Measurements from ENCODE around the gene GALNT16. TPM values are rescaled to one million over a fixed set of nuclear protein-coding genes. Genes with fewer than 3 reads are reported as not detected.
"Not testable (repeated sequence)": the region's sequence is repeated elsewhere in the genome, so short reads cannot be mapped to it uniquely, and the experiment has no call there.

GALNT16 gene
- total and polyA plus RNA-seq, 8 donors: 0.53 to 2.2 (median 1.6) TPM; not detected in 1

GRCh38 chr14:69288956-69289705 lies 29.2 kb downstream of the GALNT16 start:
- Histone ChIP-seq H3K4me1 (peaks cover 0 to 20% (median 17%) of the 10 kb centered on the region in 4 donors), H3K9me3 (no peaks in the 10 kb centered on the region), H3K4me3 (no peak overlapping the region), H3K27me3 (no peaks in the 10 kb centered on the region), H3K27ac (peak overlapping the region in 3 of 5 donors; percentile 7 to 65 (median 14)), H3K36me3 (no peaks in the 10 kb centered on the region)
- WGBS, 5 donors: 89 to 95% (median 91%) methylated on average over 8 to 9 of the region's 9 CpGs
- no peak for DNase-seq
- TF ChIP-seq POLR2AphosphoS5 (IDR thresholded peaks at IDR 0.05): no peak
- no peak for TF ChIP-seq POLR2A (IDR thresholded peaks at IDR 0.05)
- no peak for TF ChIP-seq CTCF (IDR thresholded peaks at IDR 0.05)
- no peak for TF ChIP-seq EP300 (IDR thresholded peaks at IDR 0.05)
- intact Hi-C loops (cut with DNase I; ENCODE audit: low total_unique reads): no loop called here

DNA sequence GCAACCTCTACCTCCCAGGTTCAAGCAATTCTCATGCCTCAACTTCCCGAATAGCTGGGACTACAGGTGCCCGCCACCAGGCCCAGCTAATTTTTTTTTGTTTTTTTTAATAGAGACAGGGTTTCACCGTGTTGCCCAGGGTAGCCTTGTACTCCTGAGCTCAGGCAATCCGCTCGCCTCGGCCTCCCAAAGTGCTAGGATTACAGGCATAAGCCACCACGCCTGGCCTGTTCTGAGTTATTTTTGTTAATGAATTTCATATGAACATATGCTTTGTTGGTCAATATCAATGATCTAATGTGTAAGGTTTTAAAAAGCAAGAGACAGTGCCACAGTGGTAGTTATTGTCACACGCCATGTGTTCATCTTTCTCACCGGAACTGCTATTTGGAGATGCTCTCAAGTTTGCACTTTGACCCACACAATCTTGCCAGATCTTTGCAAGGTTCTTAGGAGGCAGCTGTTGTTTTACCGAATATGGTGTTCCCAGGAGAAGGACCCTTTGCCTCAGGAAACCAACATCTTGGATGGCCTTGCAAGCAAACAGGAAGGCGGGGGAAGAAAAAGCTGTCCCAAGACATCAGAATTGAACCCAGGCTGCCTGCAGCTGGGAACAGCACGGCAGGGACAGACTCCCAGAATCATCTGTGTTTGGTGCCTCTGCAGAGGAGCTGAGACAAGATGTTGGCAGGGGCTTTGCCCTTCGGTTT lies 30.0 kb downstream of the GALNT16 start:
- peak overlapping the region in 3 of 5 donors; percentile 7 to 65 (median 14) for H3K27ac ChIP-seq

GRCh38 chr14:69290881-69291280 lies 30.9 kb downstream of the GALNT16 start:
- intact Hi-C loops (cut with DNase I; ENCODE audit: low total_unique reads); H3K9me3 ChIP-seq: not testable (repeated sequence)
- peaks cover 0 to 20% (median 17%) of the 10 kb centered on the region in 4 donors for H3K4me1 ChIP-seq

More for the DNA sequence above, 30.0 kb downstream of the GALNT16 start:
- peaks cover 0 to 20% (median 17%) of the 10 kb centered on the region in 4 donors for H3K4me1 ChIP-seq
- H3K27me3 ChIP-seq: no peaks in the 10 kb centered on the region
- intact Hi-C loops (cut with DNase I; ENCODE audit: low total_unique reads): no loop called here
- no peaks in the 10 kb centered on the region for H3K9me3 ChIP-seq
- WGBS, 5 donors: 78 to 86% (median 81%) methylated on average over 13 of the region's 13 CpGs
- no peak for DNase-seq
- no peaks in the 10 kb centered on the region for H3K36me3 ChIP-seq
- no peak overlapping the region for H3K4me3 ChIP-seq
- TF ChIP-seq EP300 (IDR thresholded peaks at IDR 0.05): no peak
- no peak for TF ChIP-seq POLR2AphosphoS5 (IDR thresholded peaks at IDR 0.05)
- TF ChIP-seq CTCF (IDR thresholded peaks at IDR 0.05): no peak
- TF ChIP-seq POLR2A (IDR thresholded peaks at IDR 0.05): no peak

GRCh38 chr14:69291396-69291795 lies 31.4 kb downstream of the GALNT16 start:
- Histone ChIP-seq H3K27ac (no peak overlapping the region), H3K36me3 (no peaks in the 10 kb centered on the region), H3K4me1 (peaks cover 0 to 20% (median 17%) of the 10 kb centered on the region in 4 donors), H3K4me3 (no peak overlapping the region), H3K27me3 (no peaks in the 10 kb centered on the region), H3K9me3 (no peaks in the 10 kb centered on the region)
- TF ChIP-seq CTCF (IDR thresholded peaks at IDR 0.05) (no peak), POLR2AphosphoS5 (IDR thresholded peaks at IDR 0.05) (no peak), EP300 (IDR thresholded peaks at IDR 0.05) (no peak), POLR2A (IDR thresholded peaks at IDR 0.05) (no peak)
- DNase-seq: no peak
- 64 to 78% (median 73%) methylated on average over 5 of the region's 5 CpGs for WGBS, 5 donors
- intact Hi-C loops (cut with DNase I; ENCODE audit: low total_unique reads): no loop called here

More at GRCh38 chr14:69290881-69291280, 30.9 kb downstream of the GALNT16 start:
- not testable (repeated sequence) for H3K4me3 ChIP-seq, H3K27me3 ChIP-seq, H3K36me3 ChIP-seq, DNase-seq
- WGBS, 5 donors: 91 to 97% (median 93%) methylated on average over 7 of the region's 7 CpGs
- H3K27ac ChIP-seq: peak overlapping the region in 1 of 5 donors; percentile 3
